GM18508 (cell line): ENCODE measurements around the gene EFNB2.
A peak's percentile ranks its signal among the peaks of the same experiment; 100 is the strongest.

Experiments
- ATAC-seq: cut with Tn5 transposase; IDR thresholded peaks from one replicate; pipeline ENCODE4 v1.9.1; 2021; ENCODE audit warnings: moderate number of reproducible peaks; ENCODE audit not compliant: insufficient read depth, unreplicated experiment

Gene EFNB2

GRCh38 chr13:106505295-106505694, 30.2 kb downstream of the EFNB2 start:
- no peak for ATAC-seq

GRCh38 chr13:106503730-106504453, 31.6 kb downstream of the EFNB2 start:
- ATAC-seq: no peak

GRCh38 chr13:106503272-106503671, 32.2 kb downstream of the EFNB2 start:
- no peak for ATAC-seq

- ATAC-seq: no peak
Measured at GRCh38 chr13:106500445-106500844, 35.0 kb downstream of the EFNB2 start.

- no peak for ATAC-seq
Measured at GRCh38 chr13:106499896-106500295, 35.6 kb downstream of the EFNB2 start.

- no peak for ATAC-seq
Measured at GRCh38 chr13:106499113-106499512, 36.3 kb downstream of the EFNB2 start.

- no peak for ATAC-seq
Measured at GRCh38 chr13:106498571-106498970, 36.9 kb downstream of the EFNB2 start.

GRCh38 chr13:106498158-106498557, 37.3 kb downstream of the EFNB2 start:
- ATAC-seq: no peak

GRCh38 chr13:106497079-106497478, 38.4 kb downstream of the EFNB2 start:
- no peak for ATAC-seq

- no peak for ATAC-seq
Measured at GRCh38 chr13:106496072-106496997, 39.1 kb downstream of the EFNB2 start.

- no peak for ATAC-seq
Measured at GRCh38 chr13:106494936-106495335, 40.5 kb downstream of the EFNB2 start.

- no peak for ATAC-seq
Measured at GRCh38 chr13:106494506-106494905, 41.0 kb downstream of the EFNB2 start.

- peak; percentile 93 for ATAC-seq
Measured at GRCh38 chr13:106493533-106494220, 41.8 kb downstream of the EFNB2 start.

- no peak for ATAC-seq
Measured at GRCh38 chr13:106492588-106493475, 42.6 kb downstream of the EFNB2 start.

- no peak for ATAC-seq
Measured at GRCh38 chr13:106491928-106492587, 43.4 kb downstream of the EFNB2 start.

GRCh38 chr13:106491463-106491862, 44.0 kb downstream of the EFNB2 start:
- no peak for ATAC-seq

- no peak for ATAC-seq
Measured at GRCh38 chr13:106490569-106491321, 44.7 kb downstream of the EFNB2 start.

GRCh38 chr13:106489849-106490568, 45.5 kb downstream of the EFNB2 start:
- ATAC-seq: no peak
